ENCODE measurements around the gene MINDY3.
"Not testable (repeated sequence)": the region's sequence is repeated elsewhere in the genome, so short reads cannot be mapped to it uniquely, and the experiment has no call there.

Gene MINDY3

GRCh38 chr10:15784662-15785300, 75.5 kb downstream of the MINDY3 start:
- no peak for DNase-seq (ENCODE audit: insufficient read length, low spot score)
- no peak for FAIRE-seq
- no peak for TF ChIP-seq POU2F2 (IDR thresholded peaks at IDR 0.05; ENCODE audit: low read depth, low read length)
- TF ChIP-seq PAX5 (IDR thresholded peaks at IDR 0.05; ENCODE audit: insufficient read depth, low read length, severe bottlenecking): no peak
- no peak for TF ChIP-seq TAF1 (IDR thresholded peaks at IDR 0.05; ENCODE audit: low read depth, low read length)
- TF ChIP-seq SPI1 (IDR thresholded peaks at IDR 0.05; ENCODE audit: low read depth, low read length): no peak
- no peak for TF ChIP-seq POLR2A (IDR thresholded peaks at IDR 0.05; ENCODE audit: low read depth, low read length)
- TF ChIP-seq POLR2AphosphoS5 (IDR thresholded peaks at IDR 0.05; ENCODE audit: low read depth, low read length): no peak

GRCh38 chr10:15783941-15784636, 76.2 kb downstream of the MINDY3 start:
- no peak for TF ChIP-seq PAX5 (IDR thresholded peaks at IDR 0.05; ENCODE audit: insufficient read depth, low read length, severe bottlenecking)
- no peak for TF ChIP-seq TAF1 (IDR thresholded peaks at IDR 0.05; ENCODE audit: low read depth, low read length)
- TF ChIP-seq SPI1 (IDR thresholded peaks at IDR 0.05; ENCODE audit: low read depth, low read length): no peak
- TF ChIP-seq POU2F2 (IDR thresholded peaks at IDR 0.05; ENCODE audit: low read depth, low read length): no peak
- TF ChIP-seq POLR2A (IDR thresholded peaks at IDR 0.05; ENCODE audit: low read depth, low read length): no peak
- TF ChIP-seq POLR2AphosphoS5 (IDR thresholded peaks at IDR 0.05; ENCODE audit: low read depth, low read length): no peak
- FAIRE-seq (no peak), DNase-seq (ENCODE audit: insufficient read length, low spot score) (no peak)

- no peak for DNase-seq (ENCODE audit: insufficient read length, low spot score)
- no peak for TF ChIP-seq POLR2AphosphoS5 (IDR thresholded peaks at IDR 0.05; ENCODE audit: low read depth, low read length)
- no peak for TF ChIP-seq TAF1 (IDR thresholded peaks at IDR 0.05; ENCODE audit: low read depth, low read length)
- FAIRE-seq: no peak
Observed at GRCh38 chr10:15782851-15783250, 77.5 kb downstream of the MINDY3 start.

GRCh38 chr10:15781381-15781960, 78.8 kb downstream of the MINDY3 start:
- no peak for TF ChIP-seq SPI1 (IDR thresholded peaks at IDR 0.05; ENCODE audit: low read depth, low read length)
- no peak for TF ChIP-seq PAX5 (IDR thresholded peaks at IDR 0.05; ENCODE audit: insufficient read depth, low read length, severe bottlenecking)
- TF ChIP-seq POLR2AphosphoS5 (IDR thresholded peaks at IDR 0.05; ENCODE audit: low read depth, low read length): no peak
- TF ChIP-seq POU2F2 (IDR thresholded peaks at IDR 0.05; ENCODE audit: low read depth, low read length): no peak
- TF ChIP-seq POLR2A (IDR thresholded peaks at IDR 0.05; ENCODE audit: low read depth, low read length): no peak
- FAIRE-seq (no peak), DNase-seq (ENCODE audit: insufficient read length, low spot score) (no peak)

- no peak for TF ChIP-seq POLR2AphosphoS5 (IDR thresholded peaks at IDR 0.05; ENCODE audit: low read depth, low read length)
- no peak for TF ChIP-seq SPI1 (IDR thresholded peaks at IDR 0.05; ENCODE audit: low read depth, low read length)
- no peak for TF ChIP-seq POLR2A (IDR thresholded peaks at IDR 0.05; ENCODE audit: low read depth, low read length)
- no peak for TF ChIP-seq POU2F2 (IDR thresholded peaks at IDR 0.05; ENCODE audit: low read depth, low read length)
- no peak for TF ChIP-seq PAX5 (IDR thresholded peaks at IDR 0.05; ENCODE audit: insufficient read depth, low read length, severe bottlenecking)
- no peak for TF ChIP-seq TAF1 (IDR thresholded peaks at IDR 0.05; ENCODE audit: low read depth, low read length)
- FAIRE-seq (no peak), DNase-seq (ENCODE audit: insufficient read length, low spot score) (no peak)
Observed at GRCh38 chr10:15780353-15781135, 79.8 kb downstream of the MINDY3 start.

GRCh38 chr10:15775513-15775912, 84.8 kb downstream of the MINDY3 start:
- no peak for DNase-seq (ENCODE audit: insufficient read length, low spot score)
- TF ChIP-seq TAF1 (IDR thresholded peaks at IDR 0.05; ENCODE audit: low read depth, low read length): no peak
- TF ChIP-seq PAX5 (IDR thresholded peaks at IDR 0.05; ENCODE audit: insufficient read depth, low read length, severe bottlenecking): no peak
- no peak for TF ChIP-seq SPI1 (IDR thresholded peaks at IDR 0.05; ENCODE audit: low read depth, low read length)
- TF ChIP-seq POLR2A (IDR thresholded peaks at IDR 0.05; ENCODE audit: low read depth, low read length): no peak
- no peak for TF ChIP-seq POLR2AphosphoS5 (IDR thresholded peaks at IDR 0.05; ENCODE audit: low read depth, low read length)
- TF ChIP-seq POU2F2 (IDR thresholded peaks at IDR 0.05; ENCODE audit: low read depth, low read length): no peak
- FAIRE-seq: no peak

- DNase-seq (ENCODE audit: insufficient read length, low spot score); FAIRE-seq: not testable (repeated sequence)
Observed at GRCh38 chr10:15774534-15774933, 85.8 kb downstream of the MINDY3 start.

GRCh38 chr10:15764892-15765454, 95.3 kb downstream of the MINDY3 start:
- DNase-seq (ENCODE audit: insufficient read length, low spot score) (no peak), FAIRE-seq (no peak)
- TF ChIP-seq POLR2A (IDR thresholded peaks at IDR 0.05; ENCODE audit: low read depth, low read length) (no peak), POU2F2 (IDR thresholded peaks at IDR 0.05; ENCODE audit: low read depth, low read length) (no peak), POLR2AphosphoS5 (IDR thresholded peaks at IDR 0.05; ENCODE audit: low read depth, low read length) (no peak), SPI1 (IDR thresholded peaks at IDR 0.05; ENCODE audit: low read depth, low read length) (no peak), TAF1 (IDR thresholded peaks at IDR 0.05; ENCODE audit: low read depth, low read length) (no peak), PAX5 (IDR thresholded peaks at IDR 0.05; ENCODE audit: insufficient read depth, low read length, severe bottlenecking) (no peak)

GRCh38 chr10:15763006-15763405, 97.3 kb downstream of the MINDY3 start:
- FAIRE-seq (no peak), DNase-seq (ENCODE audit: insufficient read length, low spot score) (no peak)
- no peak for TF ChIP-seq POU2F2 (IDR thresholded peaks at IDR 0.05; ENCODE audit: low read depth, low read length)
- no peak for TF ChIP-seq POLR2AphosphoS5 (IDR thresholded peaks at IDR 0.05; ENCODE audit: low read depth, low read length)
- no peak for TF ChIP-seq TAF1 (IDR thresholded peaks at IDR 0.05; ENCODE audit: low read depth, low read length)
- no peak for TF ChIP-seq PAX5 (IDR thresholded peaks at IDR 0.05; ENCODE audit: insufficient read depth, low read length, severe bottlenecking)
- no peak for TF ChIP-seq SPI1 (IDR thresholded peaks at IDR 0.05; ENCODE audit: low read depth, low read length)
- no peak for TF ChIP-seq POLR2A (IDR thresholded peaks at IDR 0.05; ENCODE audit: low read depth, low read length)

- DNase-seq (ENCODE audit: insufficient read length, low spot score); FAIRE-seq: not testable (repeated sequence)
Observed at GRCh38 chr10:15762239-15762638, 98.1 kb downstream of the MINDY3 start.

GRCh38 chr10:15761224-15761623, 99.1 kb downstream of the MINDY3 start:
- FAIRE-seq; DNase-seq (ENCODE audit: insufficient read length, low spot score): not testable (repeated sequence)
